SIG-M5 treated with dmso at 0.1 percent for 504 hours (cell line): ENCODE data around the gene RASA1.
"Not testable (repeated sequence)": the region's sequence is repeated elsewhere in the genome, so short reads cannot be mapped to it uniquely, and the experiment has no call there.

Source experiments
- DNase-seq: peaks from one replicate; lab custom pipeline; 2025; ENCODE audit not compliant: unreplicated experiment; lab: John Stamatoyannopoulos, UW

RASA1 gene

DNA sequence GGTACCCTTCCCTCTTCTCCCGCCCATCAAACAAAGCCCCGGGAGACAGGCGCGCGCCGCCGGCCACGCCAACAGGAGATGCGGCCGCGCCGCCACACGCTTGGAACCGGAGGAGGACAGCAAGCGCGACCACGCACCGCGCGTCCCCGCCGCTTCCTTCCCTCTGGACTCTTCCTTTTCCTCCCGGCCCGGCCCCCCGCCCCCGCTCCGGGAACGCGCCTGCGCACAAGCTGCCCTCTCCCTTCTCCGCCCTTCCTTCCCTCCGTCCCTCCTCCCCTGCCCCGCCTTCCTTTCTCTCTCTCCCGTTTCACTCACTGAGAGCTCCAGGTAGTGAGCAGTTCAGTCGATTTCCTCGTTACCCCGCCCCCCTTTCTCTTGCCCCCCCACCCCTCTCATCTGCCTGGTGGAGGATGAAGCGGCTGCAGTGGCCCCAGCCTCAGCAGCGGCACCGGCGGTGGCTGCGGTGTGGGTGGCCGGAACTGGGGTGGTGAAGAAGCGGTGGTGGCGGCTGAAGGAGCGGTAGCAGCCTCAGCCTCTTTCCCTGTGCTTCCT lies at the start of gene RASA1:
Gene RASA1, plus strand, starts transcription at position 310 of the 552 bp plus-strand sequence. CDS start 569 bp downstream, outside the sequence.
- DNase-seq, result peak; percentile 93

DNA sequence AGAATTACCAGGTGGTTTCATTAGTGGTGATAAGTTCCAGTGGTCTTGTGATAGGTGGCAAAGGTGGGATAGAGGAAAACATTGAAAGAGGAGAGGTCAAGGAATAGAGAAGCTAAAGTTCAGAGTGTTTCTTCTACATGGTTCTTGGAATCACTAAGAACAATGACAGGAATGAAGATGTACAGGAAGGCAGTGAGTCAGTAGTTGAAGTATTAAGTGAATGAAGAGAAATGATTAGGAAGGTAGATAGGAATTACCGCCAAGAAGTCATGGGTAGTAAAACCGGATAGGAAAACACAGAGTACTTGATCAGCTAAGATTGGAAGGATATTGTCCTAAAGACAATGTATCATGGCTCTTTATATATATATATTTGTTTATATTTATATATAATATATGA lies 37.9 kb upstream of the RASA1 start:
- DNase-seq, result no peak

DNA sequence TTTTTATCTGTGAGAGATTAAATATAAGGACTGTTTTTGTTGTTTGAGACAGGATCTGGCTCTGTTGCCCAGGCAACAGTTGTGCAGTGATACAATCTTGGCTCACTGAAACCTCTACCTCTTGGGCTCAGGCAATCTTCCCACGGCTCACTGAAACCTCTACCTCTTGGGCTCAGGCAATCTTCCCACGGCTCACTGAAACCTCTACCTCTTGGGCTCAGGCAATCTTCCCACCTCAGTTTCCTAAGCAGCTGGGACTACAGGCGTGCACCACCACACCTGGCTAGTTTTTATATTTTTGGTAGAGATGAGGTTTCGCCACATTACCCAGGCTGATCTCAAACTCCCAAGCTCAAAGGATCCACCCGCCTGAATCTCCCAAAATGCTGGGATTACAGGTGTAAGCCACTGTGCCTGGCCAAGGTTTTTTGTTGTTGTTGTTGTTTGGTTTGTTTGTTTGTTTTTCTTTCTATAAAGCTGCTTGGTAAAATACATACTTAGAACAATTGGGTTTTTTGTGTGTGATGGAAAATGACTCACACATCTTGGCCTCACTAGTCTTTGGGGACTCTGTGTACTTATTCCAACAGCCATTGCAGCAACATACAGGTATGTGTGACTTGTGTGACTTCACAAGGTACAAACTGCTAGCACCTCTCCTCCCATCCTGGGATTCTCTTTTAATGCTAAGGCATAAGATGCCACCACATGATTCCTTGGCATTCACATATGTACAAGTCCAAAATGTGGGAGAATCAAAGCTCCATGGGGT lies 36.5 kb upstream of the RASA1 start:
- DNase-seq, result no peak

DNA sequence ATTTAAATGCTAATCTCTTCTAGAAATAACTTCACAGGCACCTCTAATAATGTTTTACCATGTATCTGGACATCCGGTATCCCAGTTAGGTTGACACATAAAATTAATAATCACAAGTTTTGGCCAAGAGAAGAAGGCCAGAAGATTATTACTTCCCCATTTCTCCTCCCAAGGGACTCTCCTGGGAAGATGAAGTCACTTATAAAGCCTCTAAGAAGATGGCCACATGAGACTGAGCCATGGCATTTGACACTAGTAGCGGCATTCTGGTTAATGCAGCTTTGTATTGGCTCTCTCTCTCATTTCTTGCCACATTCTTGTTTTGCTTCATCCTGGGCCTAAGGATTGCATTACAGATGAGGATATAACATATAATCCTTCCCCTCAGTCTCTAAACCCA lies 34.5 kb upstream of the RASA1 start:
- no peak for DNase-seq

DNA sequence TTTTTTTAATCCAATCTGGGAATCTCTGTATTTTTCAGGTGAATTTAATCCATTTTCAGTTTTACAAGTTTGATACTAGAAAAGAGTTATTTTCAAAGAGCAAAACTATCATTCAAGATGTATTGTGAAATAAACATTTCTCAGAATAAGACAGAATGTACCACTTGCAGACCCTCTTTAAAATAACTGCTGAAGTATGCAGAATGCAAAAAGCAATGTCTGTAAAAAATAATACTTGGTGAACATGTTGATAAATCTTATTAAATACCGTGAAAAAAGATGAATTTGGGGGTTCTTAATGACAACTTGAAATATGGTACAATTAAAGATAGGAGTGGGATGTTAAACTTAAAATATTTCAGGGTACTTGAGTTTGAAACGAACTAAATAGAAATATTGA lies 26.1 kb upstream of the RASA1 start:
- no peak for DNase-seq

DNA sequence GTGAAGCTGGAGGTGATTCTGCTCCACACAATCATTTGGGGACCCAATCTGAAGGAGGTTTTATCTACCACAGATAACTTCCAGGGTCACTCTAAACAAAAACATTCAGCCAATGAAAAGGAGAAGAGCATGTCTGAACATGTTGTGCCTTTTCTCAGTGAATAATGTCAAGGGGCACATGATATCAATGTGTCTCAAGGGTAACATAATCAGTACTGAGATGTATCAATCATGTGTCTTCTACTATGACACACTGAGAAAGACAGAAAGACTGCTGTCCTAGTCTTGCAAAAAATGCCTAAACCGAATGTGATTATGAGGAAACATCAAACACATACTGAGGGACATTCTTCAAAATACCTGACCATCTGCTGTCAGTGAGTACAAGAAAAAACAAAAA lies 25.4 kb upstream of the RASA1 start:
- DNase-seq, result no peak

DNA sequence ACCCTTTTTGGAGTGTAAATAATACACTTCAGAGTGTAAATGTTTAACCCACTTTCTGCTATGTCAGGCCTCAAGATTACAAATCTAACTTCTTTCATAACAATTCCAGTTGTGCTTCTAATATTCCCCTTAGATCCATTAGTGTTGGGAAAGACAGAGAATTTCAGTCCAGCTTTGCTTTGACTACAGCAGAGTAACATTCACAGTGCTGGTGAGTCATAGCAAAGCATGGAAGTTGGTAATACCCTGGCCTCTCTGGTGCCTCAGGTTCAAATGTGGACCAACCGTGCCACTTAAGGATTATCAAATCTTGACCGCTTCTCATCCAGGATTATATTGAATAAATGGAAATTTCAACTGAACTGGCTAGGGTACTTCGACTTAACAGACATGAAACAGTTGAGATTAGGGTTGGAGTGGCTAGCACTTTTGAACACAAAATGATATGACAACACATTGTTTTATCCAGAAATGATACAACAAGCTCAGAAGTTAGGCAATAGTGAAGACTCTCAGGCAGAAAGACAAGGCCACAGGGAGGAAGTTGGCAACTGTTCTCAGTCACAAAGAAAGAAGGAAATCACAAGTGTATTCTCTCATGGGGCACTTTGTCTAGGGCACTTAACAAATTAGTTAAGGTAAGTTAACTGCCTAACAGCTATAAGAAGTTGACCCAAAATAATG lies 24.4 kb upstream of the RASA1 start:
- DNase-seq, result peak; percentile 94

DNA sequence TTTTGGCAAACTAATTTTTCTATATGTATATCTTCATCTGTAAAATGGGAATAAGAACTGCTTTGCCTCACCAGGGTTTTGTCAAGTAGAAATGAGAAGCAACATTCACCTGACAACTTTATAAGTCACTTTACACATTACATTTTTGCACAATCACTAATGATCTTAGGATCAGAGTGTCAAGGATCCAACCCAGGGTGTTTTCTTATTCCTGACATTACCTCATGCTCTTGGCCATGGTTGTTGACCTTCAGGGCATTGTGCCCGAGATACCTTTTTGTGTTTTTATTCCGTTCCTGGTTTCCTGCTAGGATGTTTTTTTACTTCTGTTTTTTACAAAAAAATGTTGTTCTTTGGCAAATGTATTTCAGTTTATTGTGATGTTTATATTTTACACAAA lies 22.2 kb upstream of the RASA1 start:
- no peak for DNase-seq

DNA sequence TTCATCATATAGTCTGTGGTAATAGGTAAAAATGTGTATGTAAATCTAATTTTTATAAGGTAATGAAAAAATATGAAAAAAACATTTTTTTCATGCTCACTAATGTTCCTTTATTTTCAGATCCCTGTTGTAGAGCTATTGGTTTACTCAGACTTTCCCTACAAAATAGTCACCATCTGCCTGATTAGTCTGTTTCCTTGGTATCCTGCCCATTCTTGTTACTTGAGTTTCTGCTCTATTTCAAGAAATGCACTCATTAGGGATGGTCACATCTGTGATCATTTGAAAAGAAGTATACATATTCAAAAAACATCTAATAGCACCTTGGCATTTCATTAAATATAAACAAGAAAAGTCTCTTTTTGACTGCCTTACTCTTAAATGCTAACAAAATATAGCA lies 21.6 kb upstream of the RASA1 start:
- DNase-seq, result no peak

DNA sequence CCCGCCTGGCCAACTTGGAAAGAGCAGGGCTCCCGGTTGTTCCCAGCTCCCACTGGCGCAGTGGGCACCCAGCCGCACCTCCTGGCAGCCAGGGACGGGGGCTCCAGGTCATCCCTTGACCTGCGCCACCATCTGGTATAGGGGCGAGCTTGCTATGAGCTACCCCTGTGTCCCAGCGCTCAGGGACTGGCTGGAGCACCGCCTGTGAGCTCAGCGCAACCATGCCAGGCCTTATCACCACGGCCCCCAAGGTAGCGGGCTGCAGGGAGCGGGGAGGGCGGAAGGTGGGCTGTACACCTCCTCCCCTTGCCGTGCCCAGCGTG lies 15.4 kb upstream of the RASA1 start:
- no peak for DNase-seq

DNA sequence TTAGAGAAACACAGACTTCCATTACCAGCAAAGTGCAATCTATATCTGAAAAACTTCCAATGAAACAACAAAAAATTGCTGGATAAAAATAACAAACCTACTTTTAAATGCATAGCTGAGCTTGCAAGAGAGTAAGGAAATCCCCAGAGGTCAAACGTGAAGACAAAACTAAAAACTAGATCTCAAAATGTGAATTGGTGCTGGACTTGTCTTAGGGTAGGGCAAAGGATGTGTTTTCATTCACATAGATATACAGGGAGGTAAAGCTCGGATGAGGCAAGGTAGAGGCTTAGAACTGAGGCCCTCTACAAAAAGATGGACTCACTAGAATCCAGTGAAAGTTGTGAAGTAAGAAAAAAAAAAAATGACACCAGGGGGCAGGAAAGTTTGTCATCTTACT lies 13.6 kb upstream of the RASA1 start:
- DNase-seq, result no peak

DNA sequence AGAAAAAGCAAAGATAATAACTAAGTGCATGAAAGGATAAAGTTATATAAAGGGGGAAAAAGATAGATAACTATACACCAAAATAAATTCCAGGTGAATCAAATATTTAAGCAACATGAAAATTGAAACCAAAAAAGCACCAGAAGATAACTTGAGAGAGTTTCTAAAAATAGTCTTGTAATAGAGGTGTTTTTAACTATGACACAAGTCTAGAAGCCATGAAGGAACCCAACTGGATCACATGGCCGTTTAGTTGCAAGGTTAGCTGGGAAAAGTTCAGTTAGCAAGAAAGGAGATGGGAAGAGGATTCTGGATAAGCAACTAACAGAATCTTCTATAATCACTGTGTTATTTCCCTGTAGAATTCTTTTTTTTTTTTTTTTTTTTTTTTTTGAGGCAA lies 9.2 kb upstream of the RASA1 start:
- DNase-seq, result no peak

DNA sequence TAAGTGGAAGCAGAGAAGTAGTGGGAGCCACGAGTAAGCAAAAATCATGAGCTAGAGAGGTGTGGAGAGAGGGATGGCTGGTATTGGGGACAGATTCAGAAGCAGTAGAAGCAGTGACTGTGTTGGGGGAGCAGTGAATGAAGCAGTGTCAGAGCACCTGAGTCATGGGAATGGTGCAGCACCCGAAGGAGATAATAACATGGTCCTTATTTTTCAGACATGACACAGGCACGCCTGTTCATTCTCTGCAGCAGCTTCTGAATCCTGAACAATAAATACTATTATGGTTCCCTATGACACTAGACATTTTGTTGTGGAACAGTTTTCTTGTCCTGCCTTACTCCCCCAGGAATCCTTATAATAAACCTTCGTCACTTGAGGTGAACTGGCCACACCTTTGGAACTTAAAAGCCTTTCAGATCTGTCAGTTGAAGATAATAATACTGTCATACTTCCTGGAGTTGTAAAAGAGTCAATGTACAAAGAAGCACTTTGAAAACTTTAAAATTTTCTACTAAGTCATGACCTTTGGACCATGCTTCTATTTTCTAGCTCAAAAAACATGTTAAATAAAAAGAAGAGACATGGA lies 7.0 kb upstream of the RASA1 start:
- no peak for DNase-seq

DNA sequence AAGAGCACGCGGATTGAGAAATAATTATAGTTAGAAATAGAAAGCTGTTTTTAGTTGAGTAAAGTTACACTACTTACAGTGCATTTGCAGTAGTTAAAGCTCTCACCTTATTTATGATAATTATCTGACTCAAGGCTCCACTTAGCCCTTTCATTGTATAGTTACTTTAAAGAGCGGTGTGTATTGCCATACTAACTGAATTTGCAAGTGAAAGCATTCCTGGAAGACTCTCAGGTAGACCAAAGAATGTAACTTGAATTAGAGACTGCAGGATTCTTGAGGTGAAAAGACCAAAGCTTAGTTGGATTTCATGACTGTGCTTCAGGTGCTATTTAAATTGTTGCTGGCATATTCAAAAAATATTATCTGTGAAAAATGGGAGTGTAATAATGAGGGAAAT lies 4.2 kb upstream of the RASA1 start:
- no peak for DNase-seq

DNA sequence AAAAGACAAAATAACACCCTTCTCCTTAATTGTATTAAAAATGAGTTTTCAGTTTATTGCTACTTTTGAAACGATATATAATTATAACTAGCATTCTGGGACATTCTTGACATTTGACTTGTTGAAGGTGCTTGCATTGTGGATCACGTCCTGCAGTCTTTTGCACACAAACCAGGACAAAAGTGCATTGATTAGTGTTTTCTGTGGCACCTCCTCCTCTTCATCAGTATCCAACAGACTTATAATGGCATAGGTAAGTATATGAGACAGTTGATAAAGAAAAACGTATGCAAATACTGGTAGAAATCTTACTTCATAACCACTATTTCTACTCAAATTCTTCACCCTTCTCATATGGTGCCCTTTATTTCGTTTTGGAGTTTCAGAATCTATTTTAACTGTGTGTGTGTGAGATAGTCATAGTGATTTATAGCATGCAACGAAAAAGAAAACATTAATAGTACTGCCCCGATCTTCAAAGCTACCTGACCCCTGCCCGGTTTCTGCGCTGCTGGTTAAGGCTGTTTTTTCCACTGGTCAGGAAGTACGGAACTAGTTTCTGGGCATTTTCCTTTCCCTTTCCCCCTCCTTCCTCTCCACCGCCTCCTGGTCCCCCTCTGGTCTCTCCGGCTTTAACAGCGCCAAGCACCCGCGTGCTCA lies 639 bp upstream of the RASA1 start:
- DNase-seq, result no peak

DNA sequence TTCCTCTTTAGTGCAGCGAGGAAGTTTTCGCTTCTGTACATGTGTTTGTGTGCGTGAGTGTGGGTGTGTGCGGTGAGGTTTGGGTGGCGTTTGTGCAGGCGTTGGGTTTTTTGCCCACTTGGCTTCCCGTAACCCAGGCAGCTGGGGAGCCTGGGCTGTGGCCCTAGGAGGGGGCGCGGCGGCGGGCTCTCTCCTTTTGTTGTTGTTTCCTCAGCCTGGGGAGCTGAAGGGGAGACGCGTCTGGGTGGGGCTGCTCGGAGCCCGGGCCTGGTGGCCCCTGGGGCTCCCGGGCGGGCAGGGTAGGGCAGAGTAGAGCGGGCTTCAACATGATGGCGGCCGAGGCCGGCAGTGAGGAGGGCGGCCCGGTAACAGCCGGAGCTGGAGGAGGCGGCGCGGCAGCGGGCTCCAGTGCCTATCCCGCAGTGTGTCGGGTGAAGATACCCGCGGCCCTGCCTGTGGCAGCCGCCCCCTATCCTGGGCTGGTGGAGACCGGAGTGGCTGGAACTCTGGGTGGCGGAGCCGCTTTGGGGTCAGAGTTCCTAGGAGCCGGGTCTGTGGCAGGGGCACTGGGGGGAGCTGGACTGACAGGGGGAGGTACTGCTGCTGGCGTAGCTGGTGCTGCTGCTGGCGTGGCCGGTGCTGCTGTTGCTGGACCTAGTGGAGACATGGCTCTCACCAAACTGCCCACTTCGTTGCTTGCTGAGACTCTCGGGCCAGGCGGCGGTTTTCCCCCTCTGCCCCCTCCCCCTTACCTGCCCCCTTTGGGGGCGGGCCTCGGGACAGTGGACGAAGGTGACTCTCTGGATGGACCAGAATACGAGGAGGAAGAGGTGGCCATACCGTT lies 665 bp downstream of the RASA1 start:
- DNase-seq, result peak; percentile 91

DNA sequence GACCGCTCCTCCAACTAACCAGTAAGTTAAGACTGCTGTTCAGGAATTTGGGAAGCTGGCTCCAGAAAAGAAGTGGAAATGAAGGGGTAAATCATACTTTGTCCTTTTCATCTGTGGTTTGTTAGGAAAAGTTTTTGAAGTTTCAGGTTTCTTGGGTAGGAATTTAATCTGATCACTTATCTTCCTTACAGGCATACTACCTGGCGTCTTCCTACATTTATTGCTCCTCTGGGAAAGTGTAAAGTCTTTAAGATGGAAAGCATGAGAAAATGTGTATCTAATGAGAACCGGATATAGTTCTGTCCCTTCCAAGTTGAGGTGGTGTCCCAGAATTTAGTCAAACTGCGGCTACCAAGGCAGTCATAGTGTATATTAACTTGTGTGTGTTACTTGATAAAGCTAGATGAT lies 1.3 kb downstream of the RASA1 start:
- DNase-seq, result no peak

DNA sequence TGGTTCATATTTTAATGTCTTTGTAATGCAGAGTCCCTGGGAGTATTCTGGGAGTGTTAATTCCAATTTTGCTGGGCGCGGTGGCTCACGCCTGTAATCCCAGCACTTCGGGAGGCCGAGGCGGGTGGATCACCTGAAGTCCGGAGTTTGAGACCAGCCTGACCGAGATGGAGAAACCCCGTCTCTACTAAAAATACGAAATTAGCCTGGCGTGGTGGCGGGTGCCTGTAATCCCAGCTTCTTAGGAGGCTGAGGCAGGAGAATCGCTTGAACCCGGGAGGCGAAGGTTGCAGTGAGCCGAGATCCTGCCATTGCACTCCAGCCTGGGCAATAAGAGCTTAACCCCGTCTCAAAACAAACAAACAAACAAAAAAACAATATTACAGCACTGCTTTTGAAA lies 3.2 kb downstream of the RASA1 start:
- DNase-seq, result not testable (repeated sequence)

DNA sequence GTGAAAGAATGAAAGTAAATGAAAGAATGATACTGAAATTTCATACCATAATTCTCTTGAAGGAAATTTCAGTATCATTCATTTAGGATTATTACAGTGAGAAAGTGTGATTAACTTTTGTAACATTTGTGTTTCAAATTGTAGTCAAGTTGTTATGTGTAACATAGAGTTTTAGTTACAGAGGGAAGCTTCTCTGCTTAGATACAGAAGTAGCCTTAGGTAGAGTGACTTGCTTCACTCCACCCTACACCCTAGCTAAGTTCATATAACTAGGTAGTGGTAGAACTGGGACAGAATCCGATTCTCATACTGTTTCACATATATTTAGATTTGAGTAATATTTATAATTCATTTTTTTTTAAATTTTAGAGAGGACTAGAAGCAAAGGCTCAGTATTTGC lies 9.0 kb downstream of the RASA1 start:
- DNase-seq, result no peak

DNA sequence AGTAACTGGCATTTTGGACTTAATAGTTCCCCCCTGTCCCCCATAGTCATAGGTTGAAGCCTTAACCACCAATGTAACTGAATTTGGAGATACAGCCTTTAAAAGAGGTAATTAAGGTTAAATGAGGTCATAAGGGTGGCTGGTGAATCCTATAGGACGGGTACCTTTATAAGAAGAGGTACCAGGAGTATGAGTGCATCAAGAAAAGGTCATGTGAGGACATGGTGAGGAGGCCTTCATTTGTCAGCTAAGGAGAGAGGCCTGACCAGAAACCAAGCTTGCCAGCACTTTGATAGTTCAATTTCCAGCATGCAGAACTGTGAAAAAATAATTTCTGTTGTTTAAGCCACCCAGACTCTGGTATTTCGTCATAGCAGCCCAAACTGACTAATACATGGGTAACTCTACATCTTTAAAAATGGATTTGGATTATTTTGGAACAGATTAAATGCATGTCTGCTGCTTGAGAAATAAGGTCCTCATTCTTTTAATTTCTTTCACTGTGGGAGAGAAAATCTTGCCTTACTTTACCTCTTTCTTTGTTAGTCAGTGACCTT lies 9.7 kb downstream of the RASA1 start:
- peak; percentile 38 for DNase-seq
